Measurements from ENCODE around the gene RANBP9.
A peak's percentile ranks its signal among the peaks of the same experiment; 100 is the strongest.

The RANBP9 gene

DNA sequence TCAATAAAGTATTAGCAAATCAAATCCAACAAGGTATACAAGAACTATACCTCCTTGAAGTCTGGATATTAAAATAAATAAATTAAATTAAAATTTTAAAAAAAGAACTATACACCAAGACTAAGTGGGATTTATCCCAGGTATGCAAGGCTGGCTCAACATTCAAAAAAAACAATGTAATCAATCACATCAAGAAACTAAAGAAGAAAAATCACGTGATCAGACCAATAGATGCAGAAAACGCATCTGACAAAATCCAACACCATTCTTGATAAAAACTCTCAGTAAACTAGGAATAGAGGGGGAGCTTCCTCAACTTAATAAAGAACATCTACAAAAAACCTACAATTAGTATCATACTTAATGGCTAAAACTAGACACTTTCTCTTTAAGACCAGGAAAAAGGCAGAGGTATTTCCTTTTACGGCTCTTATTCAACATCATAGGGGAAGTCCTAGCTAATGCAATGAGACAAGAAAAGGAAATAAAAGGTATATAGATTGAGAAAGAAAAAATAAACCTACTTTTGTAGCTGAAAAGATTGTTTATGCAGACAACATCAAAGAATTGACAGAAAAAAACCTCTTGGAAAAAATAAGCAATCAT lies 35.0 kb downstream of the RANBP9 start:
- no peak for DNase-seq

DNA sequence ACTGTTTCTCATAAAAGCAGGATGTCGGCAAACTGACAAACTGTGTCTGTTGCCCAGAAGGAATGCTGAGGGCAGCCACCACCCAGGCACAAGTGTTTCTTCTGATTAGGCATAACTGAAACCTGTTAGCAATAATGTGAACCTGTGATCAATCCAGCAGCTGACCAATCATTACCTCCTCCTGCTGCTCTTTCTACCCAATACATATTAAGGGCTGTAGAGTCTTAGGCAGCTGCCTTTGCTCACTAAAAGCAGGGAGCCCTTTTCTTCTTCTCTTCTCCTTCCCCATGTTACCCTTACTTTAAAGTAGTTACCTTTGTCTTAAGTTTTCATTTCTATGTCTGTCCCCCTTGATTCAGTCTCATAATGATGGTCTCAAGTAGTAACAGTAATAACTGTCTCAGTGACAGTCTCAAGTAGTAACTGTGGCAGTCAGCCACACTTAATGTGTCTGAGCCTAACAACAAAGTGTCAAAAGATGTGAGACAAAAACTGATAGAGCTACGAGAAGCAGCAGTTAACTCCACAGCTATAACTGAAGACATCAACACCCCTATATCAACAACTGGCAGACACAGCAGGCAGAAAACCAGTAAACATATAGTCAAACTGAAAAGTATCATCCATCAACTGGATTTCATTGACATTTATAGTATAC lies 37.0 kb downstream of the RANBP9 start:
- peak; percentile 93 for DNase-seq

DNA sequence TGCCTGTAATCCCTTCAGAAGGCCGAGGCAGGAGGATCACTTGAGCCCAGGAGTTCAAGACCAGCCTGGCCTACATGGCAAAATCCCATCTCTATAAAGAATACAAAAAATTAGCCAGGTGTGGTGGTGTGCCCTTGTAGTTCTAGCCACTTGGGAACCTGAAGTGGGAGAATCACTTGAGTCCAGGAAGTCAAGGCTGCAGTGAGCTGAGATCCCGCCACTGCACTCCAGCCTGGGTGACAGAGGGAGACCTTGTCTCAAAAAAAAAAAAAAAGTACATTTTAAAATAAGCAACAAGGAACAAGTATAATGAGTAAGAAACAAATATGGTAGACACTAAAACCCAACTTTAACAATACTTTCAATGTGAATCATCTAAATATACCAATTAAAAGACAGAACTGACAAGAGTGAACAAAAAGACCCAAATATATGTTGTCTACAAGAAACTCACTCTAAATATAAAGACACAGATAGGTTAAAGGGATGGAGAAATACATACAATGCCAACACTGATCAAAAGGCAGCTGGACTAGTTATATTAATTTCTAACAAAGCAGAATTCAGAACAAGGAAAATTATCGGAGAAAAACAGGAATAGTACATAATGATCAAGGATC lies 37.7 kb downstream of the RANBP9 start:
- no peak for DNase-seq

DNA sequence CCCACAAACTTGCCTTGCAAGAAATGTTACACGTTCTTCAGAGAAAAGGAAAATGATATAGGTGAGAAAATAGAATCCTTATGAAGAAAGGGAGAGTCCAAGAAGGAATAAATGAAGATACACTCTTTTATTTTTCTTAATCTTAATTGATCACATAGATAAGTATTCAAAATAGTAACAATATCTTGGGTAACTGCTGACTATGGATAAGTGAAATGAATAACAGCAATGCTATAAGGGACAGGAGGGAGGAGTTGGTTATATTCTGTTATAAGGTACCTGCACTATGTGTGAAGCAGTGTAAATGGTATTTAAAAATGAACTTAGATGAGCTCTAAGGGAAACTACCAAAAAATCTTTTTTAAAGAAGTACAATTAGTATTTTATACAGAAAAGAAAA lies 38.3 kb downstream of the RANBP9 start:
- no peak for DNase-seq

DNA sequence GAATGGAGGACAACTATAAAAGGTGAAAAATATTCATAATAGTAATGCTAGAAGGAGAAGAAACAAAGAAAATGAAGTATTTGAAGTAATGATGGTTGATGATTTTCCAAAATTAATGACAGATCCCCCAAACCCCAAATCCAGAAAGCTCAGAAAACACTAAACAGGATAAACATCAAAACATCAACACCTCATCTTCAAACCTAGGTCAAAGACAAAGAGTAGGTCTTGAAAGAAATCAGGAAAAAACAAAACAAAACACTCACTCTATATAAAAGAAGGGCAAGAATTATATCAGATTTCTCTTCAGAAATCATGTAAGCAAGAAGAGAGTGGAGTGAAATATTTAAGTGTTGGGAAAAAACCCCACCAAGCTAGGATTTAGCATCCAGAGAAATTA lies 38.7 kb downstream of the RANBP9 start:
- DNase-seq: no peak

DNA sequence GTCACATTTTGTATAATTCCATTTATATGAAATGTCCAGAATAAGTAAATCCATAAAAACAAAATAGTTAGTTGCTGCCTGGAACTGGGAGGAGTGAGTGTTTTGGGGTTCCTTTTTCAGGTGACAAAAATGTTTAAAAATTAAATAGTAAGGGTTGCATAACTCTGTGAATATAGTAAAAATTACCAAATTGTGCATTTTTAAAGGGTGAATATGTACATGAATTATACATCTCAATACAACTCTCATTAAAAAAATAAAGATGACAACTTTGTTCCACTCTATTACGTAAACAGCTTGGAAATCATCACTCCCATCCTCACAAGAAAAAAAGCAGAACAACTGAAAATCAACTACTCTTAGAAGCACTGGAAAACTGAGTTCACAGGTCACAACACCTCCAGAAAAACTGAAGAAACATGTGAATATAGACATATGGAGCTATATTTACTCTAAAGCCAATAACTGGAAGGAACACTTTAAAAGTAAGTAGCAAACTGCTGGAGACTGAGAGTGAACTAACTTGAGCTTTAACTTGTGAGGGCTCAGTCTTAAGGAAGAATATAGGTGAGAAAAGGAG lies 40.0 kb downstream of the RANBP9 start:
- no peak for DNase-seq

DNA sequence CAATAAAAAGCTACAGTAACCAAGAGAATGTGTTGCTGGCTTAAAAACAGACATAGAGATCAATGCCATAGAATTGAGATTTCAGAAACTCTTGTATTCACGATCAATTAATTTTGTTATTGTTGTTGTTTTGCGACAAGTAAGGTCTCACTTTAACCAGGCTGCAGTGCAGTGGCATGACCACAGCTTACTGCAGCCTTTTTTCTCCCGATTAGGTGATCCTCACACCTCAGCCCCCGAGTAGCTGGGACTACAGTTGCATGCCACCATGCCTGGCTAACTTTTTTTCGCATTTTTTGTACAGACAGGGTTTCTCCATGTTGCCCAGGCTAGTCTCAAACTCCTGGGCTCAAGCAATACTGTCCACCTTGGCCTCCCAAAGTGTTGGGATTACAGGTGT lies 42.2 kb downstream of the RANBP9 start:
- DNase-seq: no peak

DNA sequence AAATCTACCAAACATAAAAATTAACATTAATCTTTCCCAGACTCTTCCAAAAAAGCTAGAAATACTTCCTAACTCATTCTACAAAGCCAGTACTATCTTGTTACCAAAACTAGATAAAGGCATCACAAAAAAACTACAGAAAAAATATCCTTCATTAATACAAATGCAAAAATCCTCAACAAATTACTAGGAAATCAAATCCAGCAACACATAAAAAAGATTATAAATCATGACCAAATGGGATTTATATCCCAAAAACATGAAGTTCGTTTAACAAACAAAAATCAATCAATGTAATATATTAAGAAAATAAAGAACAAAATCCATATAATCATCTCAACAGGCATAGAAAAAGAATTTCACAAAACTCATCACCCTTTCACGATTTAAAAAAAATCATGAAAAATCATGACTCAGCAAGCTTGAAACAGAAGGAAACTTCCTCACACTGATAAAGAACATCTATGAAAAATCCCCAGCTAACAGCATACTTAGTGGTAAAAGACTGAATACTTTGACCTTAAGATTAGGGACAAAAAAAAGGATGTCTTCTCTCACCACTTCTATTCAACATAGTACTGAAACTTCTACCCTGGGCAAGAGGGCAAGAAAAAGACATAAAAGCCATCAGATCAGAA lies 43.2 kb downstream of the RANBP9 start:
- peak; percentile 78 for DNase-seq

DNA sequence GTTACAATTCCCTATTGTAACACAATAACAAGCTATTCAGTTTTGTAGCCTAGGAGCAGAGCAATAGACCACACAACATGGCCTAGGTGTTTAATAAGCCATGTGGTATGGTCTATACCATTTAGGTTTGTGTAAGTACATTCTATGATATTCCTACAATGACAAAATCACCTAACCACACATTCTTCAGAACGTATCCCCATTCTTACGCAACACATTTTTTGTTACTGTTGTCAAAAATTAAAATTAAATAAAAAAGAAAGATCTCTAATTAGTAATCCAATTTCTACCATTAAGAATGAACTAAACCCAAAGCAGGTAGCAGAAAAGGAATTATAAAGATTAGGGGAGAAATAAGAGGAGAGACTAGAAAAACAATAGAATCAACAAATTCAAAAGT lies 44.0 kb downstream of the RANBP9 start:
- DNase-seq: no peak

DNA sequence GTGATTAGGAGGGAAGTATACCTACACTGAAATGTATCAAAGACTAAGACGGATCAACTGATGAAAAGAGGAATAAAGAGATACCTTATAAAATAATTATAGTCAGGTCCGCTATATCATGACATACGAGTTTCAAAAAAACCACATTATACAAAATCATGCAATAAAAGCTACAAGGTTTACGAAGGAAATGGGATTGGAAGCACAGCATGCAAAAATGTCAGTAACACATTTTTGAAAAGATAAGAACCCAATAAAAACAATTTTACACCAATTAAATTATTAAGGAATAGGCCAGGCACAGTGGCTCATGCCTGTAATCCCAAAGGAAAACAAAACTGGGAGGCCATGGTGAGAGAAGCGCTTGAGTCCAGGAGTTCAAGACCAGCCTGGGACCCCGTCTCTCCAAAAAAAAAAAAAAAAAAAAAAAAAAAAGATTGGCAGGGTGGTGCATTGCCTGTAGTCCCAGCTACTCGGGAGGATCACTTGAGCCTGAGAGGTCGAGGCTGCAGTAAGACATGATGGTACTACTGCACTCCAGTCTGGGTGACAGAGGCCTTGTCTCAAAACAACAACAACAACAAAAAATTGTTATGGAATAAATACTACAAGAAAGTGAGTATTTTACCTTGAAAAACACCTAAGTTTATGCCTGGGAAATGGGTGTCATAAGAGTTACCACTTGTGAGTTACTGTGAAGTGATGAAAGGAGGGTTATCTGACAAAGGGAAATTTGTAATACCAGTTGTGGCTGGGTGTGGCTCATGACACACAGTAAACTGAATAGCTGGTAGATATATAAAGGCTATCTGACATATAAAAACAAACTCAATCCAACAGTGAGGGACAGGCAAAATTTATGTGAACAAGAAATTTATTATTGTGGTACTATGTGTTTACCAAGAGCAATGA lies 45.2 kb downstream of the RANBP9 start:
- DNase-seq: peak; percentile 78

DNA sequence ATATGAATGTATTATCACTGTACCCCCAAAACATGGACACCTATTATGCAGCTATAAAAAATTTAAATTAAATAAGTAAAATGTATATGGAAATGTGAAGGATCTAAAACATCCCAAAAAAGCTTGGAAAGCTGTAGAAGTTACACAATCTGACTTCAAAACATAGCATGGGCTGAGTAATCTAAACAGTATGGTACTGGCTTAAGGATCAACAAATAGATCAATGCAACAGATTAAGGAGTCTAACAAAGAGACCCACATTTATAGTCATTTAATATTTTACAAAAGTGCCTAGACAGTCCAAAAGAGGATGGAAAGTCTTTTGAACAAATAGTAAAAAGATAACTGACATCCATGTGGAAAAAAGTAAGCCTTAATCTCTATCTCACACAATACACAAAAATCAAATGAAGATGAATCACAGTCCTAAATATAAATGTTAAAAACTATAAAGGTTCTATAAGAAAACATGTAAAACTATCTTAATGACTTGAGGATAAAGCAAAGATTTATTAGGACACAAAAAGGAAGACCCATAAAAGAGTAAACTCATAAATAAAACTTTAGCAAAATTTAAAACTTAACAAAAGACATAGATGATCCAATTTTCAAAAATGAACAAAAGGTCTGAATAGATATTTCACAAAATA lies 46.8 kb downstream of the RANBP9 start:
- no peak for DNase-seq

DNA sequence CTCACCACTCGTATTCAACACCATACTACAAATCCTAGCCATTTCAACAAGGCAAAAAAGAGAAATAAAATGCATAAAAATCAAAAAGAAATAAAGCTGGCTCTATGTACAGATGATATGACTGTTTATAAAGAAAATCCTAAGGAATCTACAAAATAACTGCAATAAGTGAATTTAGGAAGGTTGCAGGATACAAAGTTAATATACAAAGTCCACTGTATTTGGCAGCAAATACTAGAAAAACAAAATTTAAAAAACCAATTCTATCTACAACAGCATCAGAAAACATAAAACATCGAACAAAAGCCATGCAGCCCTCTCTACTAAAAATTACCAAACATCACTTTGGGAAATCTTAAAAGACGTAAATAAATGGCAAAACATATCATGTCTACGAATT lies 47.6 kb downstream of the RANBP9 start:
- no peak for DNase-seq

DNA sequence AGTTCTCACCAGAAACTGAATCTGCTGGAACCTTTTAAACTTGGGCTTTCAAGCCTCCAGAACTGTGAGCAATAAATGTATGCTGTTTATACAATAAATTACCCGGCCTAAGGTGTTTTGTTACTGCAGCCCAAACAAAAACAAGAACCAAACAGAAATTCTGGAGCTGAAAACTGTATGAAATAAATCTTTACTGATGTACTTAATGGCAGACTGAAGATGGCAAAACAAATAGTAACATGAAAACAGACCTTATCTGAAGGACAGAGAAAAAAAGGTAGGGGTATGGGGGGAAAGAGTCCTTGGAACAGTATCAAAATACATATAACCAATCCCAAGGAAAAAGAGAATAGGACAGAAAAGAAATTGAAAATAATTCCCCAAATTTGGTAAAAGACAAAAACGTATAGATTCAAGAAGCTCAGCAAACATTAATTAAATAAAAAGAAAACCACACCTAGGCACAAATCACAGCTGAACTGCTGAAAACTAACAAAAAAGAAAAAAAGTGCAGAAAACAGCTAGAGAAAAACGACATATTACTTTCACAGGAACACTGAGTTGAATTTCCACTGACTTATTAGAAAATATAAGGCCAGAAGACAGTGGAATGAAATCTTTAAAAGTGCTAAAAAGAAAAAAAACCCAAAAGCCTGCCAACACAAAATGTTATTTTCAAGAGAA lies 48.8 kb downstream of the RANBP9 start:
- DNase-seq: no peak

DNA sequence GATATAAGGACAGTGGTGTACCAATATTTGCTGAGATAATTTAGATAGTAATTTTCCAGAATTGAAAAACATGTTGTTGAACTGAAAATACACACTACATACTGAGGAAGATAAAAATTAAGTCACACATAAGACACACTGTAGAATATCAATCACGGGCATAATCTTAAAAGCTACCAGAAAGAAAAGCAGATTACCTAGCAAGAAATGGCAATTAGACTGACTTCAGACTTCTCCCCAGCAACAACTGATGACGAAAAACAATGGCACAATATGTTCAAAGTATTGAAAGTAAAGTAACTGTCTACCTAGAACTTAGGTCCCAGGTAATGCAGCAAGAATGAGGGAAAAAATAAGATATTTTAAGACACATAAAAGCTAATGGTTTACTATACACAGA lies 50.0 kb downstream of the RANBP9 start:
- DNase-seq: no peak

DNA sequence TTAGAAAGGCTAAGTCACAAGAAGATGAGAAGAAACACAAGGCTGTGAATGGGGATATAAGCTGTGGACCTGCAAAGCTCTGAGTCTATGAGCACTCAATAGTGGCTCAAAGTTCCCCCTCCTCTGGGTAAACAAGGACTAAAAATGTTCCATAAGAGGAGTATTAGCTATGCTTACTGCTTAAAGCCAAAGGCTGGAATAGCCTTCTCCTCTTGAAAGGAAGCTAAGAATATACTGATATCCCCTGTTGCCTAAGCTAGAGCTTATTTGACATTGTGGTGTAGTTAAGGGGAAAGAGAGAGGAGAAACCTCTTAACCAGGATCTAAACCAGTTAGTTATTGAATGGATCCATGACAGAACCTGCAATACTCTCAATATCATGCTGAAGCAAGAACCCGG lies 50.7 kb downstream of the RANBP9 start:
- DNase-seq: no peak

DNA sequence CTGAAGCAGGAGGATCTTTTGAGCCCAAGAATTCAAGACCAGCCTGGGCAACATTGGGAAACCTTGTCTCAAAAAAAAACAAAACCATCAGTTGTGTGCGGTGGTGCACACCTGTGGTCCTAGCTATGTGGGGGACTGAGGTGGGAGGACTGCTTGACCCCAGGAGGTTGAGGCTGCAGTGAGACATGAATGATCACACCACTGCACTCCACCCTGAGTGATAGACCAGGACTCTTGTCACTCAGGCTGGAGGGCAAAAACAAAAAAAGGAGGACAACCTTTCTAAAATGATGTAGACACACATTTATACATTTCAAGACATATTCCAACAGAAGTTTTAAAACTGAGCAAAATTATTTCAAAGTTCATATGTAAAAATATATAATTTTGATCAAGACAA lies 51.4 kb downstream of the RANBP9 start:
- DNase-seq: no peak

DNA sequence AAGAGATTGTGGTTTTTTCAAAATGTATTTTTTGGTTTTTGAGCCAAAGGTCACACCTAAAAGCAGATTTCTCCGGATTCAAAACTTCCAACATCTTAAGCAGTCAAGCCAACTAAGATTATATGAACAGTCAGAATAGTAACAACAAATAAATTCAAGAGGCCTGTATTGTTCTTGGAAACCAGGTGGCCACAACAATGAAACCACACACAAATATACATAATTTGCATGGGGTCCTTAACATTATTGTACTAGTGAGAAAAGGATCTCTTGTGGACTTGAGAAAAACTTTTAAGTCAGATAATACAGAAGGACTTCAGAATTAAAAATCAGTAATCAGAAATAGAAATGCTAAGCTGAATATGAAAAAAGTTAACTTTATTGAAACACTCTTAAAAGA lies 55.9 kb downstream of the RANBP9 start:
- no peak for DNase-seq

DNA sequence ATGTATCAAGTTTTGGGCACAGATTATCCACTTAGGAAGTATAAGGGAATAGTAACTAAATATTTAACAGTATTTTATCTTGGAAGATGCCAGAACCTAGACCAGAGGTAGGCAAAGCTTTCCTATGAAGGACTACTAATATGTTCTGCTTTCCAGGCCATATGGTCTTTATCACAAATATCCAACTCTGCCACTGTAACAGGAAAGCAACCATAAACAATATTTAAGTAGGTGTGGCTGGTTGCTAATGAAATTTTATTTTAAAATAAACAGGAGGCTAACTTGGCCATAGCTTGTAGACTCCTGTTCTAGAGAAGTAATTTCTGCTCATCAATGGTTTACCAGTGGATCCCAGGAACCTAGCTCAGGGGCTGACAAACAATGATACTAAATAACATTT lies 57.1 kb downstream of the RANBP9 start:
- DNase-seq: no peak

DNA sequence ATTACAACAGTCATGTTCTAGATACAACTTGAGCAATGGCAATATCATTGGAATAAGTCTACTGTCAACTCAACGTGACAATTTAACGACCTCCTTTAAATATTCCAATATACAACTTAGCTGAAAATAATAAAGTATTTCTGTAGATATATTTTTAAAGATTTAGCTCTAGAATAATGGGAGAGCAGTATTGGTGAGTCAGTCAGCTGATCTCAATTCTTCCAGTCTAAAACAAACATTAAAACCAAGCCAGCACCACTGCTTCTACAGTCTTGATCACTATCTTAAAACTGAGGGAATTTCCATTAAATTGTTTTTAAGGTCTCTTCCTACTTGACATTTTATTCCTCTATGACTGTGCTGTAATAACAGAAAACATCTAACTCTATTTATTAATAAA lies 58.3 kb downstream of the RANBP9 start:
- DNase-seq: no peak

DNA sequence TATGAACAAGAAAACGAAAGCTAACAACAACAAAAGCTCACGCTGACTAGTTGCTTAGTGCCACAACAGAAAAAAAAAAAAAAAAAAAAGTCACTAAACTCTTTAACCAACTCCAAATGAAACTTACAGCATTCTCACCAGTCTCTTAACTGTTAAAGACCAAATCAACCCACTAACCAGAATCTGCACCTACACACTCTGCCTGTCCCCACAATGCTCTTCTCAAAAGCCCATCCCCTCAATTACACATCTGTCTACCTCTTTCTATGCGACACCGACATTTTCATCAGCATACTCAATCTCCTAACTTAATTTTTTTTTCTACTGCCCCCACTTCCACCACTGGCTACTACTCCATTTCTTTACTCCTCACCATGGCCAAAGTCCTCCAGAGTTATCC lies 62.2 kb downstream of the RANBP9 start:
- DNase-seq: no peak

DNA sequence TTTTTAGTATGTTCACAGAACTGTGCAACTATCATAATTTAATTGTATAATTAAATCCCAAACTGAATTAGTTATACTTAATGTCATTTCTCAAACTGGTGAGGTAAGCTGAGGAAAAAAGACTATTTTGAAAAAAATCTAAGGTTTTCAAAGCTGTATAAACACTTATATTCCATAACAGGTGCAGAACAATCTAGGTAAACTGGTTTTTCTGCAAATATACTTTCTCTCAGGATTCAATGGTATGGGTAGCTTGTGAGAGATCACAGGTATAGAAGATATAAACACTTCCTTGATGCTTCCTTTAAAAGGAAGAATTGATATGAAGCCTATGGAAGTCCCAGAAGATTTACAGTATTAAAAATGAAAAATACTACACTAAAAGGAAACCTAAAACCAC lies 62.8 kb downstream of the RANBP9 start:
- no peak for DNase-seq

DNA sequence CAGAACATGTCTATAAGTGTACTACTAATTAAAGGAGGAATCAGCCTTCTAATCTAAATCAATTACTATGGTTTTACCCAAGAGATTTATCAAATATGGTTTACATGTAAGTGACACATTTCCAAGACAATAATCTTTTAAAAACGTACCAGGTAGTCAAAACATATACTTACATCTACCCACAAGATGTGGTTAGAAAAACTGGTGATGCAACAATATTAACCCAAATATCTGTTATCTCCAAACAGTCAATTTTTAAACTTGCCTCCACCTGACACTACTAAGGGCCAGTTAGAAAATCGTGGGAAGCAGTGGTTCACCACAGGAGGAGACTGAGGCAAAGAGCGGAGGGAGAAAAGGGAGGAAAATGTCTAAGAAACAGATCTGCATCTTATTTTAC lies 68.5 kb downstream of the RANBP9 start:
- DNase-seq: no peak
